ENCODE data around the gene RIMS3. TPM values are rescaled to one million over a fixed set of nuclear protein-coding genes. Genes with fewer than 3 reads are reported as not detected.
A peak's percentile ranks its signal among the peaks of the same experiment; 100 is the strongest.

The RIMS3 gene
- total RNA-seq, 1 experiment from 2014 or later, result 20.7 TPM

GRCh38 chr1:40621821-40622450 is 43.5 kb downstream of the RIMS3 start:
- peak; percentile 3 for DNase-seq
- Histone ChIP-seq H3K4me3 (ENCODE audit: insufficient read depth, low read depth, low read length) (no peak overlapping the region), H3K36me3 (replicated peaks; ENCODE audit: control insufficient read depth, insufficient read depth, low read length) (no peaks in the 10 kb centered on the region), H3K27me3 (ENCODE audit: control insufficient read depth, insufficient read depth, low read length) (no peaks in the 10 kb centered on the region)

DNA sequence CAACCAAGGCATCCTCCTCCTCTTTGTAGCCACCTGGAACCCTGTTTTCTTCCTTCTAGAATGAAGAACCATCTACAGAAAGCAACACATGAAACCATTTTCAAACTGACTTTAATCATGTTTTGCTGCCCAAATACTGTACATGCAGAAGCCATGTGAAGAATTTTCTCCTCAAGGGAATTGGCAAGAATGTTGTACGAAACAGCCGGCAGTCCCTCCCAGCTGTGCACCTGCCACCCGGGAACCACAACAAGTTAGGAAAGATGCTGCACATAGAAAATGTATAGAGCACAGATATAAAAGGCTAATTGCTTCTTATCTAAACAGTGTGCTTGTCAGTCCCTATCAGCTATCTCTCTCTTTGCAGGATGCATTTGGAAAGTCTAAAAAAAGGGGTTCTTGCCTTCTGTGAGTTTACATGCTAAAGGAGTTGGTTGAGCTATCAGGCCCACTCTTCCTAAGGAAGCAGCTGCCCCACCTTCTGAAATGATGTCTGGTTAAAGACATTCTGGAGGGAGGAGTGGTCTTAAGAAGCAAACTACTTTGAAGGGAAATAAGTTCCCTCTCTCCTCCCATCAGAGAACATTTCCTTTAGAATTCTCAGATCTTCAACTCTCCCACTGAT is 44.8 kb downstream of the RIMS3 start:
- Histone ChIP-seq H3K4me3 (ENCODE audit: insufficient read depth, low read depth, low read length) (no peak overlapping the region), H3K27me3 (ENCODE audit: control insufficient read depth, insufficient read depth, low read length) (no peaks in the 10 kb centered on the region)
- DNase-seq, result peak; percentile 3

DNA sequence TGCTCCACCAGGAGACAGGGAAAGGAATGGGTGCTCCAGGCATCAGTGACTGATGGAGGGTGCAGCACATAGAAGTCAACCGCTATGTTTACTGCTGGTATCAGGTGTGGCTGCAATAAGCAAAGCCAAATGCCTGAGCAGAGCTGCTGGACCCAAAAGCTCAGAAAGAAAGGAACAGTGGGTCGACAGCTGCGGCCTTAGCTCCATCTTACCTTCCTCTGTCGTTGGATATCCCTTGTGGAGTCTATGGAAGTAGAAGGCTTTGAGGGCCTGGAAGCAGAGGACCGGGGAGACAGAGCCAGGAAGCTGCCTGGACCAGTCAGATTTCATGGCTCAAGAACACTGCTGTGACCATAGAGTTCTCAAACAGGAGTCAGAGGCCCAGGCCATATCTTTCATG is 45.3 kb downstream of the RIMS3 start:
- Histone ChIP-seq H3K4me3 (ENCODE audit: insufficient read depth, low read depth, low read length) (no peak overlapping the region), H3K36me3 (replicated peaks; ENCODE audit: control insufficient read depth, insufficient read depth, low read length) (no peaks in the 10 kb centered on the region), H3K27me3 (ENCODE audit: control insufficient read depth, insufficient read depth, low read length) (no peaks in the 10 kb centered on the region)
- DNase-seq, result no peak

More for the DNA sequence above, 44.8 kb downstream of the RIMS3 start:
- no peaks in the 10 kb centered on the region for H3K36me3 ChIP-seq (replicated peaks; ENCODE audit: control insufficient read depth, insufficient read depth, low read length)

GRCh38 chr1:40618108-40618507 is 47.4 kb downstream of the RIMS3 start:
- H3K36me3 ChIP-seq (replicated peaks; ENCODE audit: control insufficient read depth, insufficient read depth, low read length), result no peaks in the 10 kb centered on the region
- H3K27me3 ChIP-seq (ENCODE audit: control insufficient read depth, insufficient read depth, low read length), result no peaks in the 10 kb centered on the region
- no peak overlapping the region for H3K4me3 ChIP-seq (ENCODE audit: insufficient read depth, low read depth, low read length)
- no peak for DNase-seq

DNA sequence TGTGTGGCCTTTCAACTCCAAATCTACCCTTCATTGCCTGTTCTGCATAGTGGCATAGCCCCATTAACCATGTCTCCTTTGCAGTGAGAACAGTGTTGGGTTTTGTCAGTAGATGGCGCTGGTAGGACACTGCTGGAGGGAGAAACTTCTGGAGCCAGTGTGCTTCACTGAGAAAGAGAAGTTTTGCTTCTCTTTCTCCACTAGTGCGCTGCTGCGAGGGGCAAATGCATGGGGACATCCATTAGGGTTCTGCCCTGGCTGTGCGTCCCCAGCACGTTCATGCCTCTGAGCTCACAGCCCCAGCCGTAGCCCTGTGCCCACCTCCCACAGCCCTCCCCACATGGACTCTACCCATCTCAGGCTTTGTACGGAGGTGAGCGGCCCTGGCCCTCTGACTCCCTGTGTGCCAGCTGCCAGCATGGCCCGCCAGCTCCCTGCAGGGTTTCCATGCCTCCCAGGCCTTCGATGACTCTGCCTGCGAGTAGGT is 53.1 kb downstream of the RIMS3 start:
- H3K36me3 ChIP-seq (replicated peaks; ENCODE audit: control insufficient read depth, insufficient read depth, low read length), result no peaks in the 10 kb centered on the region
- no peak overlapping the region for H3K4me3 ChIP-seq (ENCODE audit: insufficient read depth, low read depth, low read length)
- no peaks in the 10 kb centered on the region; the same call in 1 of the 2 replicates for H3K27me3 ChIP-seq (ENCODE audit: control insufficient read depth, insufficient read depth, low read length)
- DNase-seq, result peak; percentile 88

DNA sequence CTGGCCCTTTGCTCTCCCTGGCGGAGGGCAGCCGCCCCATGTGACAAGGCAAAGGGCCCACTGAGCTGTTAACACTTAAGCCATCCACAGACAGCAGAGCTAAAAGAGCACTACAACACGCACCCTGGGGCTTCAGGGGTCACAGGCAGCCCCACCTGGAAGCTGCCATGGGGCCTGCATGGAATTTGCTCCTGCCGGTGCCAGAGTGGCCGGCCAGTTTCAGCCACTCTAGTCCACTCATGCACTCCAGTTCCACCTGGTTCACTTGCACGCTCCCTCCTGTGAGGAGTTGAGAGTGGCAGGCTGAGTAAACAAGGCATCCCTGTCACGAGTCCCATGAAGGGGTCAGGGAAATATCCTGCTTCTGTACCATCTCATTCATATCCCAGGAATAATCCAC is 55.3 kb downstream of the RIMS3 start:
- Histone ChIP-seq H3K27me3 (ENCODE audit: control insufficient read depth, insufficient read depth, low read length) (no peaks in the 10 kb centered on the region; the same call in 1 of the 2 replicates), H3K4me3 (ENCODE audit: insufficient read depth, low read depth, low read length) (no peak overlapping the region), H3K36me3 (replicated peaks; ENCODE audit: control insufficient read depth, insufficient read depth, low read length) (no peaks in the 10 kb centered on the region)
- DNase-seq, result no peak

DNA sequence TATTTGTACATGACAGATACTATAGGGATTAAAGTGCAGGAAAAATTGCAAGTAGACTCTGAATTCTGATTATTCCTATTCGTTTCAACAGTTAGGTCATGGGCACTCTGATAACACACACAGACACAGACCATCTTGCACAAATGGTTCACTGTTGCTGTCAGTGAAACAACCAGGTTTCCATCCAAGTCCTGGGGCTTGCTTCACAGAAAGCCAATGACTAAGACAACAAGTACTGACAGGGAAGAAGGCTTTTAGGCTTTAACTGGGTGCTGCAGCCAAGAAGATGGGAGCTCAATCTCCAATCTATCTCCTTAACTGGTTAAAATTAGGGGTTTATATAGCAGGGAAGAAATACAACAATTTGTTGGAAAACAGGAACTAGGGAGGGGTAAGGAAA is 57.6 kb downstream of the RIMS3 start:
- no peaks in the 10 kb centered on the region; the same call in 1 of the 2 replicates for H3K27me3 ChIP-seq (ENCODE audit: control insufficient read depth, insufficient read depth, low read length)
- no peaks in the 10 kb centered on the region for H3K36me3 ChIP-seq (replicated peaks; ENCODE audit: control insufficient read depth, insufficient read depth, low read length)
- no peak for DNase-seq
- no peak overlapping the region for H3K4me3 ChIP-seq (ENCODE audit: insufficient read depth, low read depth, low read length)

DNA sequence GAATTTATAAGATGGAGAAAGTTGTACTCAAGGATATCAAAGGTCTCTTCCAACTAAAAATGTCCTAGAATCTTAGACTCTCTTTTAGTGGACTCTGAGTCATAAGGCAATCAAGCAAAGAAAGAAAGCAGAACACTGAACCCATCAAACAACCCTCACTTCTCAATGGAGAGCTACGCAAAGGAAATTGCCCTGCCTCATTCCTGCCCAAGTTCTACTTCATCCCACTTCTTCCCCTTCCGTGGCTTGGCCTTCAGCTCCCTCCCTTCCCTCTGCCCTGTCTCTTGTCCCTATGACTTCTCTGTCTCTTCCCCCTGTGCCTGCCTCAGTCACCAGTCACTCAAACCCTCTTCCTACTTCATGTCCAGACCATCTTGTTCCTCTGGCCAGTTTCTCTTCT is 58.5 kb downstream of the RIMS3 start:
- H3K36me3 ChIP-seq (replicated peaks; ENCODE audit: control insufficient read depth, insufficient read depth, low read length), result no peaks in the 10 kb centered on the region
- no peak overlapping the region for H3K4me3 ChIP-seq (ENCODE audit: insufficient read depth, low read depth, low read length)
- DNase-seq, result no peak
- no peaks in the 10 kb centered on the region; the same call in 1 of the 2 replicates for H3K27me3 ChIP-seq (ENCODE audit: control insufficient read depth, insufficient read depth, low read length)

- no peak for DNase-seq
- Histone ChIP-seq H3K4me3 (ENCODE audit: insufficient read depth, low read depth, low read length) (no peak overlapping the region), H3K36me3 (replicated peaks; ENCODE audit: control insufficient read depth, insufficient read depth, low read length) (no peaks in the 10 kb centered on the region), H3K27me3 (ENCODE audit: control insufficient read depth, insufficient read depth, low read length) (no peaks in the 10 kb centered on the region; the same call in 1 of the 2 replicates)
These were observed 59.3 kb downstream of the RIMS3 start for GRCh38 chr1:40606194-40606593.

DNA sequence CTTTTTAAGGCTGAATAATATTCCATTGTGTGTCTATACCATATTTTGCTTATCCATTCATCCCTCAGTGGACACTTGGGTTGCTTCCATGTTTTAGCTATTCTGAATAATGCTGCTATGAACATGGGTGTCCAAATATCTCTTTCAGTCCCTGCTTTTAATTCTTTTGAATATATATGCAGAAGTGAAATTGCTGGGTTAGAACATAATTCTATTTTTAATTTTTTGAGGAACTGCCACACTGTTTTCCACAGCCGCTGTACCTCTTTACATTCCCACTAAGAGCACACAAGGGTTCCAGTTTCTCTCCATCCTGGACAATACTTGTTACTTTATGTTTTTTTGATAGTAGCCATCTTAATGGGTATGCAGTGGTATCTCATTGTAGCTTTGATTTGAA is 65.6 kb downstream of the RIMS3 start:
- DNase-seq, result no peak
- no peak overlapping the region for H3K4me3 ChIP-seq (ENCODE audit: insufficient read depth, low read depth, low read length)
- no peaks in the 10 kb centered on the region for H3K36me3 ChIP-seq (replicated peaks; ENCODE audit: control insufficient read depth, insufficient read depth, low read length)
- H3K27me3 ChIP-seq (ENCODE audit: control insufficient read depth, insufficient read depth, low read length), result no peaks in the 10 kb centered on the region

- H3K36me3 ChIP-seq (replicated peaks; ENCODE audit: control insufficient read depth, insufficient read depth, low read length), result no peaks in the 10 kb centered on the region
- H3K4me3 ChIP-seq (ENCODE audit: insufficient read depth, low read depth, low read length), result no peak overlapping the region
- DNase-seq, result no peak
- no peaks in the 10 kb centered on the region for H3K27me3 ChIP-seq (ENCODE audit: control insufficient read depth, insufficient read depth, low read length)
These were observed 69.9 kb downstream of the RIMS3 start for GRCh38 chr1:40595623-40596022.

GRCh38 chr1:40594187-40594531 is 71.3 kb downstream of the RIMS3 start:
- no peak for DNase-seq
- Histone ChIP-seq H3K36me3 (replicated peaks; ENCODE audit: control insufficient read depth, insufficient read depth, low read length) (no peaks in the 10 kb centered on the region), H3K4me3 (ENCODE audit: insufficient read depth, low read depth, low read length) (no peak overlapping the region), H3K27me3 (ENCODE audit: control insufficient read depth, insufficient read depth, low read length) (no peaks in the 10 kb centered on the region)

DNA sequence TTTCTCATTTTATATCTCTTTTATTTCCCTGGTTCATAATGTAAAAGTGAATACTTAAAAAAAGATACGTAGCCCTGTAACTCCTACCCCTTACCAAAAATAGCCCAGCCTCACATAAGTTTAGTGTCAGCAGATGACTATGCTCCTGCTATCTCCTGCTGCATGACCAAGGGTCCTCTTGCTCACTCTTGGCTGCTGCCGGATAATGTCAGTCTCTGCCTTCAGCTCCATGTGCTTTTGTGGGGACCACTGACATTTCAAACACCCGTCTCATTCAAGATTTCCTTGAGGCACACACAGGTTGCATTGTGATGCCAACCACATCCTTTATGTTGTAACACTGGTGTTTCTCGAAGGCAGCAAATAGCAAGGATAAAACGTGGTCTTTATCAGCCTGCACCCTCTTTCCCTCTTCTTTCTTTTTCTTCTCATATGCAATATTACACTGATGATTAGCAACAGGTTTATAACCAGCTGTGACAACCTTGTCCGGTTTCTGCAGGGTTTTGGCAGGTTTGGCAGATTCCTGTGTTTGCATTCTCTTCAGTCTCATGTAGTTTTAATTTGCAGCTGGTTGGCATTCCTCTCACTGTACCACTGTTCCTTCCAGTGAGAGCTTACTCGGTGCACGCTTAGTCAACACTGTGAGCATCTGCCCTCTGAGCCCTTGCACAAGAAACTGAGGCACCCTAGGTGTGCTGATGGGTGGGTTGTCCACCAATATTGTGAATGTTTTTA is 71.9 kb downstream of the RIMS3 start:
- H3K27me3 ChIP-seq (ENCODE audit: control insufficient read depth, insufficient read depth, low read length), result no peaks in the 10 kb centered on the region
- no peak for DNase-seq
- H3K4me3 ChIP-seq (ENCODE audit: insufficient read depth, low read depth, low read length), result no peak overlapping the region
- no peaks in the 10 kb centered on the region for H3K36me3 ChIP-seq (replicated peaks; ENCODE audit: control insufficient read depth, insufficient read depth, low read length)

GRCh38 chr1:40592107-40592803 is 73.2 kb downstream of the RIMS3 start:
- no peaks in the 10 kb centered on the region for H3K27me3 ChIP-seq (ENCODE audit: control insufficient read depth, insufficient read depth, low read length)
- no peak for DNase-seq

More at GRCh38 chr1:40592107-40592803, 73.2 kb downstream of the RIMS3 start:
- no peak overlapping the region for H3K4me3 ChIP-seq (ENCODE audit: insufficient read depth, low read depth, low read length)
- H3K36me3 ChIP-seq (replicated peaks; ENCODE audit: control insufficient read depth, insufficient read depth, low read length), result no peaks in the 10 kb centered on the region
